HCT116 (cell line): ENCODE results near the gene PRSS21. TPM values are rescaled to one million over a fixed set of nuclear protein-coding genes. Genes with fewer than 3 reads are reported as not detected.

Source experiments
- ATAC-seq: fragments of 200-7000 bp; cut with Tn5 transposase; 2 replicates; pipeline ENCODE4 v1.9.1; 2020; ENCODE audit warnings: mild to moderate bottlenecking, moderate library complexity
- BruUV-seq: library from RNA; stranded (reverse); fragments of 400-500 nt; replicated peaks from 2 replicates; lab custom pipeline; 2021; lab: Mats Ljungman, UMichigan
- CTCF ChIA-PET: fragments of 300-600 bp; sonication (Branson Sonifier 250); formaldehyde crosslinking; loops from one replicate; lab custom pipeline; 2021; ENCODE audit warnings: antibody characterized with exemption; lab: Charles Lee
- POLR2A ChIA-PET: fragments of 300-600, 350-600 bp; sonication (Branson Sonifier 250); formaldehyde crosslinking; loops from one replicate; lab custom pipeline; 2021; ENCODE audit warnings: antibody characterized with exemption; lab: Charles Lee
- RAD21 ChIA-PET, 2 experiments: fragments of 300-600 bp; sonication (Branson Sonifier 250); formaldehyde crosslinking; loops; one replicate each; lab custom pipeline; 2023; ENCODE audit warnings: low total read pairs in 2 of 2; ENCODE audit not compliant: uncharacterized antibody in 2 of 2, unreplicated experiment in 2 of 2, low non-redundant PET in 1 of 2; lab: Charles Lee
- DNase-seq: peaks from one replicate; pipeline ENCODE4 v3.0.0-alpha.2; 2010; ENCODE audit warnings: low read depth, low spot score
- H2AFZ ChIP-seq: fragments of 200-600 bp; shearing (Covaris generic), sonication (generic); 2 replicates; pipeline ENCODE4 v1.6.1; 2017; ENCODE audit warnings: low read depth, mixed run types, mixed read lengths, antibody characterized with exemption, low read length; ENCODE audit not compliant: poor library complexity, severe bottlenecking
- H3K27ac ChIP-seq: 2 replicates; pipeline ENCODE4 v1.5.1; 2012; ENCODE audit warnings: low read depth, low read length
- H3K27me3 ChIP-seq: fragments of 200-600 bp; sonication (generic); 2 replicates; pipeline ENCODE4 v1.6.1; 2016; ENCODE audit warnings: mixed run types, low read length, mixed read lengths; ENCODE audit not compliant: insufficient read depth
- H3K36me3 ChIP-seq, 2 experiments: fragments of 200-500 bp in 1 of 2; fragments of 200-600 bp in 1 of 2; sonication (Bioruptor generic) in 1 of 2; sonication (generic) in 1 of 2; 2 replicates each; pipeline versions ENCODE4 v1.5.1 to v1.6.1; 2014 to 2016; ENCODE audit warnings: low read length in 2 of 2, inconsistent platforms in 1 of 2, mixed read lengths in 1 of 2, mixed run types in 1 of 2; ENCODE audit not compliant: insufficient read depth in 2 of 2, control insufficient read depth in 1 of 2
- H3K4me1 ChIP-seq, 2 experiments: fragments of 200-600 bp in 1 of 2; sonication (generic) in 1 of 2; 2 replicates each; pipeline versions ENCODE4 v1.5.1 to v1.6.1; 2012 to 2017; ENCODE audit warnings: low read length in 2 of 2, inconsistent platforms in 1 of 2, mild to moderate bottlenecking in 1 of 2, mixed read lengths in 1 of 2, mixed run types in 1 of 2, moderate library complexity in 1 of 2; ENCODE audit not compliant: insufficient read depth in 2 of 2, control insufficient read depth in 1 of 2
- H3K4me2 ChIP-seq: fragments of 200-600 bp; sonication (generic); 2 replicates; pipeline ENCODE4 v1.6.1; 2017; ENCODE audit warnings: mixed run types, low read length, mixed read lengths
- H3K4me3 ChIP-seq, 2 experiments: fragments of 200-600 bp in 1 of 2; sonication (generic) in 1 of 2; replicated peaks in 1 of 2; 2 replicates each; pipeline ENCODE4 v1.5.1; 2011 to 2016; ENCODE audit warnings: low read length in 2 of 2, control low read depth in 1 of 2, low read depth in 1 of 2, mild to moderate bottlenecking in 1 of 2, mixed read lengths in 1 of 2, mixed run types in 1 of 2
- H3K79me2 ChIP-seq: fragments of 200-600 bp; sonication (generic); 2 replicates; pipeline ENCODE4 v1.6.1; 2017; ENCODE audit warnings: mild to moderate bottlenecking, mixed run types, low read length, moderate library complexity, mixed read lengths; ENCODE audit not compliant: insufficient read depth
- H3K9ac ChIP-seq: fragments of 200-600 bp; sonication (generic); 2 replicates; pipeline ENCODE4 v1.6.1; 2016; ENCODE audit warnings: low read length, mixed read lengths
- H3K9me2 ChIP-seq: fragments of 200-600 bp; sonication (generic), shearing (Covaris generic); 2 replicates; pipeline ENCODE4 v1.6.1; 2017; ENCODE audit warnings: mixed run types, mild to moderate bottlenecking, moderate library complexity; ENCODE audit not compliant: insufficient read depth
- H3K9me3 ChIP-seq, 2 experiments: fragments of 200-500 bp in 1 of 2; fragments of 200-600 bp in 1 of 2; sonication (Bioruptor generic) in 1 of 2; sonication (generic) in 1 of 2; 2 replicates each; pipeline ENCODE4 v1.6.1; 2014 to 2017; ENCODE audit warnings: low read length in 2 of 2, mixed read lengths in 2 of 2, inconsistent platforms in 1 of 2, low read depth in 1 of 2, mild to moderate bottlenecking in 1 of 2, mixed run types in 1 of 2, moderate library complexity in 1 of 2; ENCODE audit not compliant: control insufficient read depth in 1 of 2, insufficient read depth in 1 of 2
- H4K20me1 ChIP-seq: fragments of 200-600 bp; sonication (generic), shearing (Covaris generic); 2 replicates; pipeline ENCODE4 v1.6.1; 2017; ENCODE audit warnings: mixed run types, mild to moderate bottlenecking, moderate library complexity; ENCODE audit not compliant: insufficient read depth
- ATF3 ChIP-seq: IDR thresholded peaks from 2 replicates; pipeline ENCODE4 v1.6.1; 2012
- CBX3 ChIP-seq: IDR thresholded peaks from 2 replicates; pipeline ENCODE4 v1.6.1; 2012; ENCODE audit warnings: low read depth
- CEBPB ChIP-seq: IDR thresholded peaks from 2 replicates; pipeline ENCODE4 v1.6.1; 2012; ENCODE audit warnings: low read depth
- CTCF ChIP-seq, 3 experiments: fragments of 200-600 bp in 1 of 3; sonication (generic) in 1 of 3; IDR thresholded peaks in 2 of 3; conservative IDR thresholded peaks in 1 of 3; 2 replicates each; pipeline ENCODE4 v1.5.1; 2012 to 2017; ENCODE audit warnings: low read depth in 2 of 3, low read length in 2 of 3, antibody characterized with exemption in 1 of 3, borderline replicate concordance in 1 of 3, control low read depth in 1 of 3, mild to moderate bottlenecking in 1 of 3, mixed read lengths in 1 of 3, mixed run types in 1 of 3, moderate library complexity in 1 of 3; ENCODE audit not compliant: insufficient read depth in 1 of 3
- EGR1 ChIP-seq: IDR thresholded peaks from 2 replicates; pipeline ENCODE4 v1.6.1; 2012; ENCODE audit warnings: low read depth
- EZH2 ChIP-seq: fragments of 200-600 bp; sonication (generic); IDR thresholded peaks from 2 replicates; pipeline ENCODE4 v1.6.1; 2017; ENCODE audit warnings: antibody characterized with exemption, mixed run types
- EZH2phosphoT487 ChIP-seq: fragments of 200-600 bp; IDR thresholded peaks from 2 replicates; pipeline ENCODE4 v1.6.1; 2018; ENCODE audit warnings: antibody characterized with exemption, borderline replicate concordance
- JUND ChIP-seq: IDR thresholded peaks from 2 replicates; pipeline ENCODE4 v1.6.1; 2012
- MAX ChIP-seq: IDR thresholded peaks from 2 replicates; pipeline ENCODE4 v1.6.1; 2012
- POLR2A ChIP-seq: IDR thresholded peaks from 2 replicates; pipeline ENCODE4 v1.7.0; 2011; ENCODE audit warnings: borderline replicate concordance; ENCODE audit not compliant: insufficient read depth, insufficient read length; ENCODE audit errors: extremely low read depth
- RAD21 ChIP-seq: IDR thresholded peaks from 2 replicates; pipeline ENCODE4 v1.6.1; 2012; ENCODE audit warnings: low read depth, mild to moderate bottlenecking
- REST ChIP-seq: IDR thresholded peaks from 2 replicates; pipeline ENCODE4 v1.6.1; 2012; ENCODE audit warnings: low read depth
- SIN3A ChIP-seq: IDR thresholded peaks from 2 replicates; pipeline ENCODE4 v1.6.1; 2012; ENCODE audit warnings: low read depth
- SP1 ChIP-seq: IDR thresholded peaks from 2 replicates; pipeline ENCODE4 v1.6.1; 2012; ENCODE audit warnings: low read depth
- SRF ChIP-seq: IDR thresholded peaks from 2 replicates; pipeline ENCODE4 v1.6.1; 2012; ENCODE audit warnings: low read depth
- TCF7L2 ChIP-seq: IDR thresholded peaks from 2 replicates; pipeline ENCODE4 v1.7.0; 2011; ENCODE audit warnings: borderline replicate concordance, inconsistent platforms; ENCODE audit not compliant: insufficient read depth, insufficient read length; ENCODE audit errors: extremely low read depth
- YY1 ChIP-seq: IDR thresholded peaks from 2 replicates; pipeline ENCODE4 v1.6.1; 2011; ENCODE audit warnings: low read length, low read depth, moderate library complexity, mild to moderate bottlenecking; ENCODE audit not compliant: insufficient replicate concordance; ENCODE audit errors: extremely low read depth
- ZBTB33 ChIP-seq: IDR thresholded peaks from 2 replicates; pipeline ENCODE4 v1.6.1; 2011; ENCODE audit warnings: mild to moderate bottlenecking, low read length, moderate library complexity; ENCODE audit not compliant: insufficient replicate concordance; ENCODE audit errors: extremely low read depth
- ZFX ChIP-seq: fragments of 450-650 bp; IDR thresholded peaks from 2 replicates; pipeline ENCODE4 v1.6.1; 2017
- ZNF274 ChIP-seq: fragments of 200-500 bp; sonication (Bioruptor generic); IDR thresholded peaks from 2 replicates; pipeline ENCODE4 v1.6.1; 2014; ENCODE audit warnings: mild to moderate bottlenecking, low read depth, low read length, inconsistent platforms
- intact Hi-C: fragments of 100-400 bp; cut with micrococcal nuclease; formaldehyde crosslinking; loops from 2 replicates; pipeline ENCODE4 v1.10.0; 2022
- total RNA-seq: library from RNA; stranded (reverse); gene quantifications from one replicate; pipeline ENCODE4 v1.2.1, GENCODE V29; 2021; ENCODE audit not compliant: unreplicated experiment

PRSS21 gene
- total RNA-seq, 1 experiment from 2014 or later: 0.39 TPM

- Histone ChIP-seq H3K9me3 (no peaks in the 10 kb centered on the region), H3K4me2 (no peak overlapping the region), H3K9me2 (no peaks in the 10 kb centered on the region; the same call in 1 of the 2 replicates), H3K79me2 (no peaks in the 10 kb centered on the region), H3K27ac (no peak overlapping the region), H4K20me1 (no peaks in the 10 kb centered on the region), H3K36me3 (no peaks in the 10 kb centered on the region), H3K27me3 (no peaks in the 10 kb centered on the region), H3K9ac (no peak overlapping the region), H3K4me3 (no peak overlapping the region), H3K4me1 (peaks cover 8 to 20% of the 10 kb centered on the region in 2 experiments), H2AFZ (no peak overlapping the region)
- no peak for ATAC-seq
- TF ChIP-seq SP1: no peak
- no peak for TF ChIP-seq ATF3
- no peak for TF ChIP-seq ZFX
- no peak for TF ChIP-seq JUND
- TF ChIP-seq EZH2phosphoT487: no peak
- no peak for TF ChIP-seq POLR2A
- no peak for TF ChIP-seq CEBPB
- TF ChIP-seq SIN3A: no peak
- TF ChIP-seq EZH2: no peak
- TF ChIP-seq ZBTB33: no peak
- no peak for TF ChIP-seq YY1
- TF ChIP-seq MAX: no peak
- no peak for TF ChIP-seq EGR1
- TF ChIP-seq ZNF274: no peak
- no peak for TF ChIP-seq RAD21
- no peak for TF ChIP-seq CBX3
- no peak for TF ChIP-seq SRF
- TF ChIP-seq CTCF (IDR thresholded peaks at IDR 0.05 in 2 of 3, conservative IDR thresholded peaks at IDR 0.05 in 1 of 3; ENCODE audit: borderline replicate concordance in 1 of 3, insufficient read depth in 1 of 3, low read depth in 2 of 3, low read length in 2 of 3): no peak
- TF ChIP-seq REST: no peak
- TF ChIP-seq TCF7L2: no peak
- BruUV-seq: no TSS peak
- ChIA-PET CTCF (no interaction called here), RAD21 (no interaction called here), POLR2A (no interaction called here)
- intact Hi-C loops: no loop called here
- DNase-seq: no peak
Observed at GRCh38 chr16:2795395-2796143, 21.5 kb upstream of the PRSS21 start.
